ENCODE results near the gene VPS35L. TPM values are rescaled to one million over a fixed set of nuclear protein-coding genes. Genes with fewer than 3 reads are reported as not detected.

Gene VPS35L
- total and polyA plus RNA-seq, 2 experiments from 2014 or later: 48.0 to 54.6 TPM

- H4K20me1 ChIP-seq (replicated peaks; ENCODE audit: insufficient read depth): no peaks in the 10 kb centered on the region
- Mint-ChIP-seq H3K4me1 (no peaks in the 10 kb centered on the region), H3K36me3 (ENCODE audit: low read depth) (no peaks in the 10 kb centered on the region), H3K4me3 (no peak overlapping the region), H3K27me3 (ENCODE audit: insufficient read depth, low read depth, poor library complexity) (peaks cover 2% of the 10 kb centered on the region), H3K27ac (no peak overlapping the region), H3K9me3 (no peaks in the 10 kb centered on the region)
- H3K4me1 ChIP-seq (ENCODE audit: insufficient read depth): no peaks in the 10 kb centered on the region
- no peak for TF ChIP-seq CREB1 (CRISPR knock-in tag; IDR thresholded peaks at IDR 0.05; ENCODE audit: low read depth)
- TF ChIP-seq ZNF462 (CRISPR knock-in tag; IDR thresholded peaks at IDR 0.05): no peak
- no peak for TF ChIP-seq POLR2AphosphoS5 (IDR thresholded peaks at IDR 0.05; ENCODE audit: low read depth)
- no peak for TF ChIP-seq ETS1 (IDR thresholded peaks at IDR 0.05)
- TF ChIP-seq CTCF (conservative IDR thresholded peaks at IDR 0.05; ENCODE audit: low read depth in 2 of 2): no peak
- TF ChIP-seq STAT1 (IDR thresholded peaks at IDR 0.05; ENCODE audit: unreplicated experiment): no peak
- TF ChIP-seq REST (IDR thresholded peaks at IDR 0.05; ENCODE audit: unreplicated experiment): no peak
- TF ChIP-seq EZH2 (IDR thresholded peaks at IDR 0.05; ENCODE audit: low read depth, unreplicated experiment): no peak
- TF ChIP-seq JUNB (IDR thresholded peaks at IDR 0.05; ENCODE audit: unreplicated experiment): no peak
- TF ChIP-seq EZH2phosphoT487 (IDR thresholded peaks at IDR 0.05; ENCODE audit: unreplicated experiment): no peak
- no peak for TF ChIP-seq NANOG (IDR thresholded peaks at IDR 0.05; ENCODE audit: borderline replicate concordance)
- TF ChIP-seq ZNF331 (CRISPR knock-in tag; IDR thresholded peaks at IDR 0.05; ENCODE audit: low read depth): no peak
- TF ChIP-seq ZNF114 (CRISPR knock-in tag; IDR thresholded peaks at IDR 0.05): no peak
- no peaks in the 10 kb centered on the region for H3F3A ChIP-seq (replicated peaks; ENCODE audit: low read depth)
- DNase-seq (ENCODE audit: low spot score) (no peak), ATAC-seq (no peak)
- no peaks in the 10 kb centered on the region for H3K9me2 ChIP-seq (ENCODE audit: insufficient read depth)
- no peaks in the 10 kb centered on the region for H3K79me2 ChIP-seq (replicated peaks; ENCODE audit: insufficient read depth)
- H3K4me2 ChIP-seq: no peak overlapping the region
- no peak overlapping the region for H3K4me3 ChIP-seq
- H3K27me3 ChIP-seq (ENCODE audit: insufficient read depth): no peaks in the 10 kb centered on the region
- no peak overlapping the region for H2AFZ ChIP-seq
- H3K36me3 ChIP-seq (ENCODE audit: insufficient read depth): no peaks in the 10 kb centered on the region
- H3K27ac ChIP-seq (ENCODE audit: low read depth): no peak overlapping the region
Observed at GRCh38 chr16:19743816-19744159, 188.3 kb downstream of the VPS35L start.
